H1 (cell line): ENCODE measurements around the gene RFX1. TPM values are rescaled to one million over a fixed set of nuclear protein-coding genes. Genes with fewer than 3 reads are reported as not detected.

Experiments used
- CTCF ChIA-PET: fragments of 300-600 bp; sonication (Branson Sonifier 250); formaldehyde crosslinking; loops from one replicate; lab custom pipeline; 2021; ENCODE audit not compliant: partially characterized antibody; lab: Charles Lee
- POLR2A ChIA-PET: fragments of 300-600 bp; sonication (Branson Sonifier 250); formaldehyde crosslinking; loops from one replicate; lab custom pipeline; 2021; ENCODE audit warnings: inconsistent platforms; ENCODE audit not compliant: partially characterized antibody; lab: Charles Lee
- DNase-seq, 2 experiments: peaks; one replicate each; pipeline versions ENCODE4 v3.0.0 to v3.0.0-alpha.2; 2010 to 2022; ENCODE audit warnings: low spot score in 2 of 2, low read depth in 1 of 2, mixed read lengths in 1 of 2
- FAIRE-seq: peaks from 2 replicates; lab custom pipeline; 2011; peaks lifted over from hg19 to GRCh38; lab: Jason Lieb, UNC
- H2AFZ ChIP-seq: 2 replicates; pipeline ENCODE4 v1.8.1; 2012; ENCODE audit warnings: low read length, inconsistent platforms
- H2AK5ac ChIP-seq: 2 replicates; pipeline ENCODE4 v1.6.1; 2013; ENCODE audit warnings: low read depth, low read length
- H2BK120ac ChIP-seq: replicated peaks from 2 replicates; pipeline ENCODE3; 2013; ENCODE audit warnings: low read depth, low read length, inconsistent platforms
- H2BK12ac ChIP-seq: 2 replicates; pipeline ENCODE4 v1.6.1; 2013; ENCODE audit warnings: low read depth, low read length
- H2BK15ac ChIP-seq: 2 replicates; pipeline ENCODE4 v1.6.1; 2013; ENCODE audit warnings: low read length
- H2BK20ac ChIP-seq: 2 replicates; pipeline ENCODE4 v1.6.1; 2013; ENCODE audit warnings: low read length
- H2BK5ac ChIP-seq: 2 replicates; pipeline ENCODE4 v1.6.1; 2013; ENCODE audit warnings: low read depth, low read length
- H3K14ac ChIP-seq: 2 replicates; pipeline ENCODE4 v1.6.1; 2013; ENCODE audit warnings: inconsistent platforms; ENCODE audit not compliant: insufficient read length
- H3K18ac ChIP-seq: 2 replicates; pipeline ENCODE4 v1.6.1; 2013; ENCODE audit warnings: low read length; ENCODE audit errors: extremely low read depth
- H3K23ac ChIP-seq: 2 replicates; pipeline ENCODE4 v1.6.1; 2013; ENCODE audit warnings: inconsistent platforms; ENCODE audit not compliant: insufficient read length
- H3K23me2 ChIP-seq: 2 replicates; pipeline ENCODE4 v1.6.1; 2013; ENCODE audit warnings: low read depth, low read length
- H3K27ac ChIP-seq: 2 replicates; pipeline ENCODE4 v1.6.1; 2011; ENCODE audit warnings: low read depth, low read length, inconsistent platforms
- H3K27me3 ChIP-seq, 4 experiments: replicated peaks in 1 of 4; 1 replicate in 1 of 4; 2 replicates in 3 of 4; pipeline versions ENCODE4 v1.6.1 to v1.8.1; 2011 to 2013; ENCODE audit warnings: low read length in 3 of 4, mild to moderate bottlenecking in 3 of 4, inconsistent platforms in 2 of 4, mixed read lengths in 2 of 4, moderate library complexity in 1 of 4; ENCODE audit not compliant: control insufficient read depth in 3 of 4, insufficient read depth in 3 of 4; ENCODE audit errors: extremely low read depth in 1 of 4
- H3K36me3 ChIP-seq, 4 experiments: 2 replicates each; pipeline versions ENCODE4 v1.6.1 to v1.8.1; 2011 to 2013; ENCODE audit warnings: mild to moderate bottlenecking in 4 of 4, low read length in 3 of 4, moderate library complexity in 2 of 4, control low read depth in 1 of 4, inconsistent platforms in 1 of 4; ENCODE audit not compliant: insufficient read depth in 4 of 4, control insufficient read depth in 2 of 4
- H3K4ac ChIP-seq: replicated peaks from 2 replicates; pipeline ENCODE3; 2013; ENCODE audit warnings: low read length, low read depth, mixed read lengths, inconsistent platforms; ENCODE audit not compliant: insufficient read length
- H3K4me1 ChIP-seq, 4 experiments: replicated peaks in 1 of 4; 1 replicate in 1 of 4; 2 replicates in 3 of 4; pipeline versions ENCODE4 v1.6.1 to v1.8.1; 2011 to 2013; ENCODE audit warnings: low read length in 3 of 4, inconsistent platforms in 2 of 4, mixed read lengths in 1 of 4; ENCODE audit not compliant: insufficient read depth in 4 of 4, control insufficient read depth in 3 of 4
- H3K4me2 ChIP-seq, 2 experiments: 2 replicates each; pipeline versions ENCODE4 v1.6.1 to v1.8.1; 2011 to 2013; ENCODE audit warnings: low read depth in 2 of 2, low read length in 2 of 2, control low read depth in 1 of 2, inconsistent platforms in 1 of 2, mild to moderate bottlenecking in 1 of 2; ENCODE audit not compliant: insufficient read depth in 1 of 2
- H3K4me3 ChIP-seq, 4 experiments: fragments of 200-600, 300-600 bp in 1 of 4; sonication (generic), shearing (Covaris generic), sonication (Bioruptor Twin) in 1 of 4; 2 replicates each; pipeline versions ENCODE4 v1.5.1 to v1.8.1; 2011 to 2016; ENCODE audit warnings: low read length in 4 of 4, low read depth in 3 of 4, control low read depth in 2 of 4, inconsistent platforms in 2 of 4, mild to moderate bottlenecking in 2 of 4, mixed read lengths in 1 of 4, moderate library complexity in 1 of 4; ENCODE audit not compliant: insufficient read depth in 2 of 4; ENCODE audit errors: extremely low read depth in 1 of 4
- H3K56ac ChIP-seq: replicated peaks from 2 replicates; pipeline ENCODE3; 2013; ENCODE audit warnings: low read depth, mild to moderate bottlenecking, mixed read lengths, low read length, inconsistent platforms; ENCODE audit not compliant: insufficient read length
- H3K79me1 ChIP-seq: 2 replicates; pipeline ENCODE4 v1.6.1; 2013; ENCODE audit warnings: low read depth, low read length, control low read depth
- H3K79me2 ChIP-seq, 2 experiments: 2 replicates each; pipeline versions ENCODE4 v1.6.1 to v1.8.1; 2012 to 2013; ENCODE audit warnings: low read length in 2 of 2, mild to moderate bottlenecking in 2 of 2, inconsistent platforms in 1 of 2; ENCODE audit not compliant: insufficient read depth in 2 of 2, control insufficient read depth in 1 of 2
- H3K9ac ChIP-seq, 4 experiments: replicated peaks in 1 of 4; 1 replicate in 1 of 4; 2 replicates in 3 of 4; pipeline versions ENCODE4 v1.6.1 to v1.8.1; 2011 to 2013; ENCODE audit warnings: low read depth in 3 of 4, low read length in 3 of 4, control low read depth in 2 of 4, mild to moderate bottlenecking in 2 of 4, moderate library complexity in 2 of 4, inconsistent platforms in 1 of 4; ENCODE audit errors: extremely low read depth in 1 of 4
- H3K9me3 ChIP-seq, 2 experiments: 2 replicates each; pipeline versions ENCODE4 v1.6.1 to v1.8.1; 2012 to 2013; ENCODE audit warnings: mild to moderate bottlenecking in 2 of 2, moderate library complexity in 2 of 2, control low read depth in 1 of 2, inconsistent platforms in 1 of 2, low read depth in 1 of 2, low read length in 1 of 2, mixed read lengths in 1 of 2; ENCODE audit not compliant: insufficient read depth in 2 of 2
- H4K20me1 ChIP-seq, 2 experiments: replicated peaks in 1 of 2; 2 replicates each; pipeline versions ENCODE3 to v1.8.1; 2011 to 2013; ENCODE audit warnings: inconsistent platforms in 2 of 2, low read length in 2 of 2, mild to moderate bottlenecking in 1 of 2; ENCODE audit not compliant: insufficient read depth in 2 of 2, control insufficient read depth in 1 of 2
- H4K5ac ChIP-seq: 2 replicates; pipeline ENCODE4 v1.6.1; 2013; ENCODE audit warnings: low read length, low read depth, mixed read lengths, inconsistent platforms; ENCODE audit not compliant: insufficient read length
- H4K8ac ChIP-seq: 2 replicates; pipeline ENCODE4 v1.8.0; 2013; ENCODE audit warnings: mild to moderate bottlenecking, moderate library complexity, low read length, inconsistent platforms; ENCODE audit not compliant: insufficient read depth; ENCODE audit errors: extremely low read depth
- H4K91ac ChIP-seq: replicated peaks from 2 replicates; pipeline ENCODE3; 2013; ENCODE audit warnings: low read length, mixed read lengths, inconsistent platforms; ENCODE audit not compliant: insufficient read length
- ASH2L ChIP-seq: fragments of 200-600, 300-600 bp; sonication (generic); IDR thresholded peaks from one replicate; pipeline ENCODE4 v1.7.1; 2017; ENCODE audit warnings: low read length
- EGR1 ChIP-seq: IDR thresholded peaks from 2 replicates; pipeline ENCODE4 v1.6.1; 2011; ENCODE audit warnings: low read depth, low read length, borderline replicate concordance
- HDAC2 ChIP-seq, 2 experiments: fragments of 300-600 bp in 1 of 2; sonication (generic) in 1 of 2; IDR thresholded peaks; 2 replicates each; pipeline ENCODE4 v1.6.1; 2011 to 2012; ENCODE audit warnings: low read depth in 2 of 2, low read length in 2 of 2, mild to moderate bottlenecking in 2 of 2, moderate library complexity in 2 of 2, borderline replicate concordance in 1 of 2, inconsistent platforms in 1 of 2
- POLR2A ChIP-seq, 2 experiments: IDR thresholded peaks; 1 replicate in 1 of 2; 2 replicates in 1 of 2; pipeline ENCODE4 v1.6.1; 2011; ENCODE audit warnings: low read depth in 2 of 2, low read length in 2 of 2, mild to moderate bottlenecking in 2 of 2; ENCODE audit errors: control extremely low read depth in 1 of 2
- POU5F1 ChIP-seq: IDR thresholded peaks from 2 replicates; pipeline ENCODE4 v1.6.1; 2011; ENCODE audit warnings: low read depth, mild to moderate bottlenecking, low read length, moderate library complexity
- SP4 ChIP-seq: IDR thresholded peaks from 2 replicates; pipeline ENCODE4 v1.6.1; 2012; ENCODE audit warnings: low read length, inconsistent platforms
- TCF12 ChIP-seq: IDR thresholded peaks from 2 replicates; pipeline ENCODE4 v1.6.1; 2011; ENCODE audit warnings: low read depth, mild to moderate bottlenecking, low read length
- WGBS, 2 experiments: shearing (Covaris generic) in 1 of 2; methylation state at CpG; one replicate each; pipeline versions ENCODE4 v1.1.6 to v1.1.7; 2013 to 2015; ENCODE audit warnings: low lambda C conversion rate in 2 of 2, mixed read lengths in 2 of 2, inconsistent platforms in 1 of 2, low coverage in 1 of 2, missing lambda C conversion rate in 1 of 2; ENCODE audit not compliant: insufficient replicate concordance in 2 of 2, insufficient coverage in 1 of 2, insufficient read length in 1 of 2; ENCODE audit errors: extremely low coverage in 1 of 2, missing lambda C conversion rate in 1 of 2; 5-methylcytosine and 5-hydroxymethylcytosine counted together
- polyA plus RNA-seq, 7 experiments: library from polyadenylated mRNA; depleted of rRNA in 3 of 7; stranded (reverse) in 5 of 7; unstranded in 2 of 7; fragments of >200 nt in 5 of 7; fragments of 200-250 nt in 2 of 7; gene quantifications; 1 replicate in 5 of 7; 2 replicates in 1 of 7; 4 replicates in 1 of 7; pipeline versions ENCODE4 v1.2.1 to v1.2.3, GENCODE V29; 2011 to 2013; ENCODE audit warnings: missing spikeins in 2 of 7, mixed read lengths in 2 of 7
- total RNA-seq: library from RNA; stranded (reverse); fragmentation: NEBNext Ultra II Directional; extraction: Animal tissue kit (Norgen Biotek cat#: 25700); gene quantifications from 2 replicates; pipeline ENCODE4 v1.2.1, GENCODE V29; 2021
- TF ChIP-seq, protein P1 (sequence below): IDR thresholded peaks from 2 replicates; pipeline ENCODE4 v1.6.1; 2011; ENCODE audit warnings: low read length, improper control_type of control experiment
- TF ChIP-seq, protein P2 (sequence below): IDR thresholded peaks from 2 replicates; pipeline ENCODE4 v1.6.1; 2012; ENCODE audit warnings: low read length, inconsistent platforms

The RFX1 gene
- total and polyA plus RNA-seq, 2 of the 8 experiments (the other 6 are each of a cell fraction or from before 2014, with no cell fraction given): 4.9 to 17.0 TPM

DNA sequence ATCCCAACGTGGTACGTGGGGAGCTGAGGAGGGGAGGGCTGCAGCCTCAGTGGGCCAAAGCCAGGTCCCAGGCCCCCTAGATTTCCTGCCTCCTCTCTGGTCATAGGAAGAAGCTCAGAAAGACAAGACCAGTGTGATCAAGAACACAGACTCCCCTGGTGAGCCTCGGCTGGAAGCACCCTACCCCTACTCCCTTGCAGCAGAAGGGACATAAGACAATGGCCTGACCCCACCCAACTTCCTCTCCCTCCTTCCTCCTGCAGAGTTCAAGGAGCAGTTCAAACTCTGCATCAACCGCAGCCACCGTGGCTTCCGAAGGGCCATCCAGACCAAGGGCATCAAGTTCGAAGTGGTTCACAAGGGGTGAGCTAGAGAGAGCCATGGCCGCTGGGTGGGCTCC is 79.4 kb downstream of the RFX1 start:
- Histone ChIP-seq H2BK15ac (no peak overlapping the region), H3K23me2 (no peaks in the 10 kb centered on the region), H2AFZ (no peak overlapping the region), H4K5ac (no peak overlapping the region), H4K8ac (no peak overlapping the region; the same call in 1 of the 2 replicates), H2BK20ac (no peak overlapping the region), H2BK5ac (no peak overlapping the region), H2BK120ac (no peak overlapping the region), H3K36me3 (peaks cover 4 to 38% (median 25%) of the 10 kb centered on the region in 4 experiments; a peak in 7 of 8 replicates), H3K4me1 (peaks cover 0 to 5% (median 0%) of the 10 kb centered on the region in 4 experiments; a peak in 2 of 7 replicates), H3K4me2 (no peak overlapping the region), H3K4me3 (no peak overlapping the region), H3K4ac (no peak overlapping the region), H3K9me3 (no peaks in the 10 kb centered on the region), H3K14ac (no peak overlapping the region), H4K20me1 (no peaks in the 10 kb centered on the region), H3K79me2 (no peaks in the 10 kb centered on the region), H4K91ac (no peak overlapping the region), H3K79me1 (no peaks in the 10 kb centered on the region), H2BK12ac (no peak overlapping the region), H2AK5ac (no peak overlapping the region), H3K18ac (no peak overlapping the region), H3K27ac (no peak overlapping the region), H3K9ac (no peak overlapping the region), H3K56ac (no peak overlapping the region), H3K23ac (no peak overlapping the region), H3K27me3 (no peaks in the 10 kb centered on the region)
- ChIA-PET CTCF (interaction anchor here (0.8 to 1.0 kb wide), 5 partner anchors 9 to 122 kb away, joined by 3 to 4 read pairs (median 3); no protein-coding TSS in a partner anchor), POLR2A (interaction anchor here (1.1 to 1.4 kb wide), 2 partner anchors 9 to 28 kb away, joined by 3 read pairs; no protein-coding TSS in a partner anchor)
- FAIRE-seq (no peak), DNase-seq (no peak)
- no peak for TF ChIP-seq HDAC2 (IDR thresholded peaks at IDR 0.05; ENCODE audit: borderline replicate concordance in 1 of 2, low read depth in 2 of 2, low read length in 2 of 2)
- no peak for TF ChIP-seq ASH2L
- TF ChIP-seq TCF12: no peak
- TF ChIP-seq, protein P1, sequence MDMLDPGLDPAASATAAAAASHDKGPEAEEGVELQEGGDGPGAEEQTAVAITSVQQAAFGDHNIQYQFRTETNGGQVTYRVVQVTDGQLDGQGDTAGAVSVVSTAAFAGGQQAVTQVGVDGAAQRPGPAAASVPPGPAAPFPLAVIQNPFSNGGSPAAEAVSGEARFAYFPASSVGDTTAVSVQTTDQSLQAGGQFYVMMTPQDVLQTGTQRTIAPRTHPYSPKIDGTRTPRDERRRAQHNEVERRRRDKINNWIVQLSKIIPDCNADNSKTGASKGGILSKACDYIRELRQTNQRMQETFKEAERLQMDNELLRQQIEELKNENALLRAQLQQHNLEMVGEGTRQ: no peak
- TF ChIP-seq POU5F1: no peak
- no peak for TF ChIP-seq SP4
- no peak for TF ChIP-seq EGR1
- TF ChIP-seq POLR2A (IDR thresholded peaks at IDR 0.05; ENCODE audit: control extremely low read depth in 1 of 2, low read depth in 2 of 2, low read length in 2 of 2): no peak
- TF ChIP-seq, protein P2, sequence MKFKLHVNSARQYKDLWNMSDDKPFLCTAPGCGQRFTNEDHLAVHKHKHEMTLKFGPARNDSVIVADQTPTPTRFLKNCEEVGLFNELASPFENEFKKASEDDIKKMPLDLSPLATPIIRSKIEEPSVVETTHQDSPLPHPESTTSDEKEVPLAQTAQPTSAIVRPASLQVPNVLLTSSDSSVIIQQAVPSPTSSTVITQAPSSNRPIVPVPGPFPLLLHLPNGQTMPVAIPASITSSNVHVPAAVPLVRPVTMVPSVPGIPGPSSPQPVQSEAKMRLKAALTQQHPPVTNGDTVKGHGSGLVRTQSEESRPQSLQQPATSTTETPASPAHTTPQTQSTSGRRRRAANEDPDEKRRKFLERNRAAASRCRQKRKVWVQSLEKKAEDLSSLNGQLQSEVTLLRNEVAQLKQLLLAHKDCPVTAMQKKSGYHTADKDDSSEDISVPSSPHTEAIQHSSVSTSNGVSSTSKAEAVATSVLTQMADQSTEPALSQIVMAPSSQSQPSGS: no peak
- 95% methylated on average over 8 of the region's 8 CpGs; no CpG with 5 or more reads in 1 of the 2 experiments for WGBS, 2 experiments
